Iris pigment epithelial cell (primary cell): ENCODE data around the gene CLASP1.
A peak's percentile ranks its signal among the peaks of the same experiment; 100 is the strongest.

Experiments
- DNase-seq: peaks from one replicate; pipeline ENCODE4 v3.0.0-alpha.2; 2011; ENCODE audit warnings: low read depth

The CLASP1 gene

DNA sequence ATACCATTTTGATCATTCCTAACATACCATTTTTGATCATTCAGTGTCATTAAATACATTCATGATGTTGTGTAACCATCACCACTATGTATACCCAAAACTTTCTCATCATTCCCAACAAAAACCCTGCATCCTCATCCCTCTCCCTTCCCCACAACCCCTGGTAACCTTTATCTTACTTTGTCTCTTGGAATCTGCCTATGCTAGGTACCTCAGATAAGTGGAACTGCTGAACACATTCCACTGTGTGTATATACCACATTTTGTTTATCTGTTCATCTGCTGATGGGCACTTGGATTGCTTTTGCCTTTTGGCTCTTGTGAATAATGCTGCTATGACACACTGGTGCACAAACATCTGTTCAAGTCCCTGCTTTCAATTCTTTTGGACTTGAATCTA is 280.4 kb downstream of the CLASP1 start:
- DNase-seq, result peak; percentile 19

DNA sequence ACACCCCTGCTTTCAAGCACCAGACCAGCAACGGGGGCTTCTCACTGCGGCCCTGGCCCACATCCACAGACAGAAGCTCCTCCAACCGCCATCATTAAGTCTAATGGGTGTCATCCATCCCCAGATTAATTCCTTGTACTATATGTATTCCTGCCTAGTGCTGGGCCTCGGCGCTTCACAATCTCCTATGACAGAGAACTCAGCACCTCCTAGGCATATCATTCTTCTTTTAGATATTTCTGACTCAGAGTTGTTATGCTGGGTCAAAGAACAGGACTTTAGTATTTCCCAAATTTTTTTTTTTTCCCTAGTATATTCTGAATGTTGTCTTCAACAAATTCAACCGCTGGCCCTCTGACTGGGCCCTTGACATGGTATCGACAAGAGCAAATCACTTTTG is 281.1 kb downstream of the CLASP1 start:
- DNase-seq, result no peak

DNA sequence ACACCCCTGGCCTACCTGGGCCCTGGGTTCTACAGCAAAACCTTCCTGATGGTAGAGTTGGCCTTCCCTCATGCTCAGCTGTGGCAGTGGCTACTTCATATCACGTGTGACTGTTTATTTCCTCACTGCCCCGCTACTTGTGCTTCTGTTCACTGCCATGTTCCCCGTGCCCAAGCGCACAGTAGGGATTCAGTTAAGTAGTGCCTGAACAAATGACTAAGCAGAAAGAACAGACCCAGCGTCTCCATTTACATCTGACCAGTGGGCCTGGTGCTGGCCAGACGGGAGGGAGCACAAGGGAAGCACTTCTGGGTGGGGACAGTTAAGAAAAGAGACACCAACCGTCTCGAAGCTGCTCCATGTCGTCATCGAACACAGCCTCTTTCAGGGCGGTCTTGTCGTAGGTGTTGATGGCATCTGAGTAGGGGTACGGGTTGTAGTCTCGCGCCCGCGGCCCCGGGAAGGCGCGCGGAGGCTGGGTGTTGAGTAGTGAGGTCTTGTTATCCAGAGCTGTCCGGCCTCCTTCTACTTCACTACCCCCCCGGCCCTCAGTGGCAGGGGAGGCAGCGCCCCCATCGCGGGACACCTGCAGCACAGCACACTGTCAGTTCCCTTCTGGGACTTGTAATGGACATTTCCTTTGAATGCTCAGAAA is 281.9 kb downstream of the CLASP1 start:
- no peak for DNase-seq

DNA sequence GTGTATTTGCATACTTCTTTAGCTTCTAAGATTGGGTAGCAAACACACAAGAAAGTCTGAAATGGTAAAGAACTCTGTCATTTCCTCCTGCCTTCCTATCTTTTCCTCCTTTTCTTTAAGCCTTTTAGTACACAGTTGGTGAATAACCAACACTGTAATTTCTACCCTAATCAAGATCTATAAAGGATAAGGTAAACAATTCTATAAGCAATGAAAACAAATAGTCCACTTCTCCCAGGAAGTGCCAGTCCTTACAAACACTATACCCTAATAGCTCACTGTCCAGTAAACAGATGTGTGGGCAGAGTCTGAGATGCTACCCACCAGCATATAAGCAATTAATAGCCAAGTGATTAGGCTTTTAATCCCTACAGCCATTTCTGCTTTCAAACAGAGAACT is 283.2 kb downstream of the CLASP1 start:
- no peak for DNase-seq

DNA sequence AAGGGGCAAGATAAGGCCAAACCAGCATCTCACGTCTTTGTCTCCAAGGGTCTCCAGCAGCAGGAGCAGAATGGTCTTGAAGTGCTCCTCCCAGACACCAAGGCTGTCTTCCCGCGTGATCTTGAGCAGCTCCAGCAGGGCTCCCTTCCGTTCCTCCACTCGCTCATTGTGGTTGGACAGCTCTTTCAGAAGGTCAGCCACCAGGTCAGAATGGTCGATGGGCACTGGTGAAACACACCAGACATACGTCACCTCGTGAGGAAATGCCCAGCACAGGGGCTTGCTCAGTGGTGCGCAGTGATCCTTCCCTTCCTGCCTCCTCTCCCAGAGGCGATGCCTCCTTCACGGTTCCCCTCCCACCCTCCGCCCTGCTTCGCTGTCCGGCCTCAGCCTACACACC is 284.2 kb downstream of the CLASP1 start:
- no peak for DNase-seq

DNA sequence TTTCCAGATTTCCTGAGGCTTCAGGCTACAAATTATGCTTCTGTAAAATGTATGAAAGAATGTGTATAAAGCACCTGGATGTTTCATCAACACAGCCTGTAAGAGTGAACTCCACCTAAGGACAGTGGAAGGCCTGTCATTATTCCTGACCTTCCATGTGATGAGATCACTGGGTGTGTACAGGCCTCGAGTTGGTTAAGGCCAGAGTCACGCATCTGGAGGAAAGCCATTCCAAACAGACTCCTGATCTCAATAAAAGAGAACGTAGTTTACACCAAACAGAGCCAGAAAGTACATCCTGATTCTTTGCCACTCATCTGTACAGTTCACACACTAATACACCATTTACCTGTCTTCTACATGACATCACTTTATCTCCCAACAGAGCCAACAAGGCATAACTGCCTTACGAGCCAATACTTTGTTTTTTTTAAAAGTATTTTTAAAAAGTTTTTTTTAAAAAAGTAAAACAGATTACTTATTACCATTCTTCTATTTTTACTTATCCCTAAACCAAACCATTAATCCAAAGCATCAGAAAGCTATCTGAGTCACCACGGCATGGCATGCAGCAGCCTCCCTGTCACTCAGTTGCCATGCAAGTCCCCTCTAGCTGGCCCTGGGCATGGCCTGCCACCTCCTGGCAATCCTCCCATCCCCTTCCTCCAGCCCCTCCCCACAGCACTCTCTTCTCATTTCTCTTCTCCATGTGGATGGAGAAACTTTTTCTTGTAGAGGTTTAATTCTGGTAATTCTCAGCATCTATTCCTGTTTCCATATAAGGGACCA is 285.4 kb downstream of the CLASP1 start:
- peak; percentile 63 for DNase-seq

DNA sequence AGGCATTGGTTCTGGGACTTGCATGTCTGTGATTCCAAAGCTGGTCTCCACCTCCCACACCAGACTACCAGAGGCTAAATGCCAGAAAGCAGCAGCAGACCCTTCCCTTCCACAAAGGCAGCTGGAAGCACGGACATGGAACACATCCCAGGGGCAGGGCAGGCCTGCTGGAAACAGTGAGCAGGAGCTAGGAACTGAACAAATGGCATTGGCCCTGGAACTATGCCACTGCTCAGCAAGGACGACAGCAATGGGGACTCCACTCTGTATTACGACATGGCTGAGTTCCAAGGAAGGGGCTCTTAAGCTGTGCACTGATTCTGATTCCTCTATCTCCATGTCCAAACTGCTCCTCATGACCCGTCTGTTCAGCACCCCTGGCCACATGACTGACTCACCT is 286.5 kb downstream of the CLASP1 start:
- no peak for DNase-seq

DNA sequence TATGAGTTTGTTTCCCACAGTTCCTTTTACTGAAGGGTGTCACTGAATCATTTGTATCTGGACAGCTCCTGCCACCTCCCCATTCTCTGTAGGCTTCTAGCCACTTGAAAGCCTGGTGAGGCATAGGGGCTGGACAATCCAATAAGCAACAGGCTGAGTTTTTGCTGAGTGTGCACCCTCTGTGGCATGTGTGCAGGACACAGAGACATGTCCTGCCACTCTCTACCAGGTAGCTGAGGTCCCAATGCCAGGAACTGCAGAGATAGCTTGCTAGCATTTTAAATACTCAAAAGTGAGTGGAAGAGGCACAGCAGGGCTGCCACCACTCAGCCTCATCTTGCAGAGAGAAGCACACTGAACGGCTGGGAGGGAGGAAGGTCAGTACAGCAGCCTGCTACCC is 287.0 kb downstream of the CLASP1 start:
- no peak for DNase-seq

DNA sequence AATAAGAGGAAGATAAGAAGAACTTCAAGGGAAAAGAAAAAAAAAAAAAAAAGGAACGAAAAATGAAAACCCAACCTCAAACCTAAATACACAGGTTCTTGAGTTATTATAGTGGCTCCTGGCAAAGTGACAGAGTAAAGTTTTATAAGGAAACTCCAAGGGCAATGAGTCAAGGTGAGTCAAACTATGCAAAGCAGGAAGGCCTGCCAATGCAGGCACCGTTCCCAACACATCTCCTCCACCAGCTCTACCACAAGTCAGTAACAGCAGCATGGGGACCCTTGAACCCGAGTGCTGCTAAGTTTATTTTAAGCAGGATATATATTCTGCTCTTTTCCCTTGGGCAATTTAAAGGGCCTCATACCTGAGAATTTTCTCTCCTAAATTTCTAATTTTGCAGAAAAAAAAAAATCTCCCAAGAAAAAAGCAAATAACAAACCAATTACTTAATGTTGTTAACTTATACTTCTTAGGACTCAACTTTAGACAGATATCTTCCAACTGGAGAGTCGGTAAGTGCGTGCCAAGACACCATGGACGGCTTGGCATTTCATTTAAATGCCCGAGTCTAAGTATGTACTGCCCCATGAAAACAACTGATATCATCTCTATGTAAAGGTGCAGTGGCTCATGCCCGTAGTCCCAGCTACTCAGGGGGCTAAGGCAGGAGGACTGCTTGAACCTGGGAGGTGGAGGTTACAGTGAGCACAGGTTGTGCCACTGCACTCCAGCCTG is 288.5 kb downstream of the CLASP1 start:
- peak; percentile 76 for DNase-seq

DNA sequence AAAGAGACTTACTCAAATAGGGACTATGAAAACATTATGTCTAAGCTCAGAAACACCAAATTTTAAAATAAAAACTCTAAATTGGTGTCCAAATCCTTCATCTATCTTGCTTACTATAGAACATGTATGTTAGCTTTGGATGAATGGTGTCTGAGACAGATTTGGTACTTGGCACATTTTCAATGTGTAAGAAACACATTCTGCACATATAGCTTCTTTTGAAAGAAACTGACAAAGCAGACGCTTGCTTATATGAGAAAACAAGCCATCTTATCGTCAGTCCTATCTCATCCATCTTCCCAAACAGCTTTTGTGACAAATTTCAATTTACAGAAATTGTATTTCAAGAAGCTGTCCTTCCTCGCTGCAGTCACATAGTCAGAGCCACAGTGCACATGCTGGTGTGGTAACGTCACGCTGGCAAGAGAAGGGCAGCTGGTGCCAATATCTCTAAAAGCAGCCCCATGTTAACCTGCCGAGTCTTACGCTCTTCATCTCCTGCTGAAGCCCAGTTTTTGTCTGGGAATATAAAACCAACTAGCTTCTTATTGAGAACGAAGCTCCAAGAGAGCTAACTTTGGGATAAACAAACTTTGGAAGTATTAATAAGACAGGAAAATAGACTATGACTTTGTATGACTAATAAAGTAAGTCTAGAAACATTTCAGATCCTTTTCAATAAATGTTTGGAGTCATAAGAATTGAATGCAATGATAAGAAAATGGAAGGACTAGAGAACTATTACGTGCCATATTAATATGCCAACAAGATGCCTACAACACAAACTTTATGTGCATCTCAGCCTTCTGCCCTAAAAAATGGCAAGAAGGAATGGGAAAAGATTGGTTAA is 289.3 kb downstream of the CLASP1 start:
- DNase-seq, result peak; percentile 9

DNA sequence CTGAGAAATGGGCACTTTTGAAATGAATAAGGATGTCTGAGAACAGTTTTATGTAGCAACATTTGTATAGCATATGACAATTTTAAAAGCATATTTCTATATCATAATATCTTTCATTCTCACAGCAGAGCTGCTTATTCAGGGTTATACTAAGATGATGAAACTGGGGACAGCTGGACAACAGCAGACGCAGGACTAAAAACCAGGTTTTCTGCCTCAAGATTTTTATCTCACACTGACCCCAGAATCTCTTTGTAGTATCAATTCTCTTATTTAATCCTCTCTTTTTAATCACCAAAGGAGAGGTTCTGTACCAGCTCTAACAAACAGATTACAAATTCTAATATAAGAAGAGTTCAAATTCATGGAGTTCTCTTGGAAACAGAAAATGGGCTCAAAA is 290.1 kb downstream of the CLASP1 start:
- DNase-seq, result no peak

DNA sequence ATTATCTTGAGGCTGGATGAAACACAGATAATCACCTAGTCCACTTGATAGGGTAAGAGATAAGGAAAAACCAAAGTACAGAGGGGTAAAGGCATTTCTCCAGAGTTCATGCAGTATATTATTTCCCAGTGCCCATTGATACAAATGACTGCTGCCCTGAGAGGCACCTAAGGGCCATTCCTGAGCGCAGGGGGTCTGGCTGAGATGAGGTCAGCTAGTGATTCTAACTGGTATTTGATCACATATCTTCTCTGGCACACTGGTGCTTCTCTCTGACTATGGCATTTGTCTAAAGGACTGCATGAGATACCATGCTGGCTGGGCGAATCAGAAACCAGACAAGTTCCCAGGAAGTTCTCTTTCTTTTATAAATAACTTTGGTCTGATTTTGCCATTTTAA is 291.0 kb downstream of the CLASP1 start:
- no peak for DNase-seq

DNA sequence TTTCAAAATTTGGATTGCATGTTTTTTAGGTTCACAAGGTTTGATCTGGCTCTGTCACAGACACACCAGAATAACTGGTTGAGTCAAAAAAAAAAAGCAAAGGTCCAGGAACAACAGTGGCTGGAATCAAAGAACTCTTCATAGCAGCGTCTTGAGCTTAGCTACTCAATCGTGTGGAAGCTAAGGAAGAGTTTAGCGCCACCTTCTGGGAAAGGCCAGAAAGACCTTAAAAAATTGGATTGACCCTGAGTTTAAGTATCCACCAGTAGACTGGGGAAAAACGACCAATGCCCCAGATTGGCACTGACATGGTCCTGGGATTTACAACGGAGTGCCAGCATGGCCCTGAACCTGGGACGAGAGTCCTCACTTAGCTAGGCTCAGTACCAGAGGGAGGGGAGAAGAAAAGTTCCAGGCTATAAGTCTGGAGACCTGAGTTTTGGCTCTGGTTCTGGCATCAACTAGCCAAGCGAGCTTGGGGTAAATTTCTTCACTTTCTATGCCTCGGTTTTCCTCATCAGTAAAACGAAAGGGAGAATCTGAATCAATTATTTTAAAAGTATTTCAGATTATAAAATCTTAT is 293.1 kb downstream of the CLASP1 start:
- peak; percentile 73 for DNase-seq

DNA sequence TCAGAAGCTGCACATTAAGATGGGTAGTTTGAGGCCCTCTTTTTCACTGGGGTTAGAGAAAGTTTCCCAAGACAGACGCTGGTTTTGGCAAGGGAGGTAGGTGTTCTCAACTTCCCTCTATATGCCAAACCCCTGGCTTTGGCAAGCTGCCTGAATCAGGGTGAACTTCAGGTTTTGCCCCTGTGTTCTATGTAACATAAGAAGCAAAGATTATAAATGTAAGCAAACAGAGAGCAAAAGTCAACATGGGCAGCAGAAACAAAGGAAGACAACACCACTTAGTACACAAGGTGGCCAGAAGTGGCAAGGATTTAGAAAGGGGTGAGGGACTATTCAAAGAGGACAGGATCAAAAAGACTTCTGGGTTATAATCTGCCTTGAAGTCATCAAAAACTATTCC is 293.8 kb downstream of the CLASP1 start:
- no peak for DNase-seq

DNA sequence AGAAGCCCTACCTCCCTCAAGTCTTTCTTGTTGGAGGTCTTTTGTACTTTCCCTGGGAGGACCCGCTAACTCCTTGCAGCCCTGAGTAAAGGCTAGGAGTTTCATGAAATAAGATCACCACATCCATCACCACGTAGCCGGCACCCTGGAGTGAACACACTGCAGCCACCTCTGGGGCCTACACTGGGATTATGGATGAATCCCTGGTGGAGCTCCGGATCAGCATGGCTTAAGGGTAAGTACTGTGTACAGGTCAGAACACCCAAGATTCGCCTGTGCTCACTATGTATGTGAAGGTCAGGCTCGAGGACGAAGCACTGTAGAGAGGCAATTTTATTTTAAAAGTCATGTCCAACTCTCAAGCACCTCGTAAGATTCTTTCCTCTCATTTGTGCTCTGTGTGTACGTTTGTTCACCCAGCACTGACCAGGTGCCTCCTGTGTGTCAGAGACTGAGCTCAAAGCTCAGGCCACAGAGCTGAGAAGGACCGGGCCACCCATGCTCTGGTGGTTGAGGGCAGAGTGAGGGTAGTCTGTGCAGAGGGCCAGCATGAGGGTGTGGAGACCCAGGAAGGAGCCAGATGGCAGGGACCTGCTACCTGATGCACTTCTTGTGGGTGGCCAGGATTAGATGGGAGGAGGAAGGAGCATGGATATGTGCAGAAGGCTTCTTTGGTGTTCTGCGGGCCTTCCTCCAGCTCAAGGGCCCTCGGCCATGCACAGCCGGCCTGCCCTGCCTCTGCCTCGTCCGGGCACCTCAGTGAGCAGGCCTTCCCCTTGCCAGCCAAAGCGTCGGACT is 297.5 kb downstream of the CLASP1 start:
- DNase-seq, result no peak

DNA sequence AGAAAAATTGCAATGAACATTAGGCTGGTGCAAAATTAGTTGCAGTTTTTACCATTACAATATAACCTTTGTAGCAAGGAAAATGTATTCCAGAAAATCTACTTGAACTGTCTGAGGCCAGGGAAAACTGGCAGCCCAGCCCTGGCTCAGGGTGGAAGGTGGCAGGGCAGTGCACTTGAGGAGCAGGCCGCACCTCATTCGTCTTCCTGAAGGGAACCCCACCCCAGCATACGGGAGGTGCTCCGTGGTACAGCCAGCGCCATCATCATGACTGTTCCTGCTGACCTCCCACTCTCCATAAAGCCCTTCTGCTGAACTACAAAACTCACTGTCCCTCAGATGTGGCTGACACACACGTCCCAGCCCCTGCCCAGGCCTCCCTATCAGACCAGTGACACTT is 298.4 kb downstream of the CLASP1 start:
- DNase-seq, result no peak

DNA sequence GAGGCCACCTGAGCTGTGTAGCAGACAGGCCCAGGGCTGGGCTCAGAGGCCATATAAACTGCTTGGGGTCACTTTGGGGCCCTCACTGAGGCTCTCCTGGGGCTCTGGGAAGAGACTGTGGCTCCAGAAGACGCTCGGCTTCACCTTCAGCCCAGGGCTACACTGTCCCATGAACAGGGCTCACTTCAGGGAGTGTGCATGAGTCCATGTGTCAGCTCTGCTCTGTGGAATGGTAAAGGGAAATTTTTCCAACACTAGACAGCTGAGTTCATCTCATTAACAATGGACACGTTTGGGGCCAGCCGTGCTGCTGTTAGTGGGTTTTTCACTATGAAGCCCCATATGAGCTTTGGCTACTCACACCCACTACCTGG is 298.9 kb downstream of the CLASP1 start:
- DNase-seq, result no peak

DNA sequence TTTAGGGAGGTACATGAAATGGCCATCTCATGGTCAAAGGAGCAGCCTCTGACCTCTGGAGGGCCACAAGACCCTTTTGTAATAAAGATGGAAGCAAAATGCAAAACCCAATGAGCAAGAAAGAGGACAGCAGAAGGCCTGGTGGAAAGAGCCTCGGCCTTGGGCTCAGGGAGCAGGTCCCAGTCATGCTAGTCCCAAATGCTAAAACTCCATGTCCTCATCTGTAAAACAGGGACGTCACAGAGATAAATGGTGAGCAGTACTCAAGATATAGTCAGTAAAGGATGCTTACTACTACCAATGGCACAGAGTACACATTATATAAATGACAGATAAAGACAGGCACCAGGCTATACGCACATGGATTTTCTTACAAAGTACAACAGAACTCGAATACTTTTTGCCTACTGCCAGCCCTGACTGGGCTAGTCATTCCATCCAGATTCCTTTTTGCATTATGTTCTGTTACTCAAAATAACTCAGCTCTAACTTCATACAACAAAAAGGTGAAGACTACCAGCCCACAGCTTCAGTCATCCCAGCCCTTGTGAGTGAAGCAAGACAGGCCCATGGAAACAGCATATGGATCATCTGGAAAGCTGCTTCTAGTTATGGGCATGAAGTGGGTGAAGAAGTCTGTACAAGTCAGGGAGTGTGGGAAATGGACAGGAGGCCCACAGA is 299.4 kb downstream of the CLASP1 start:
- no peak for DNase-seq

DNA sequence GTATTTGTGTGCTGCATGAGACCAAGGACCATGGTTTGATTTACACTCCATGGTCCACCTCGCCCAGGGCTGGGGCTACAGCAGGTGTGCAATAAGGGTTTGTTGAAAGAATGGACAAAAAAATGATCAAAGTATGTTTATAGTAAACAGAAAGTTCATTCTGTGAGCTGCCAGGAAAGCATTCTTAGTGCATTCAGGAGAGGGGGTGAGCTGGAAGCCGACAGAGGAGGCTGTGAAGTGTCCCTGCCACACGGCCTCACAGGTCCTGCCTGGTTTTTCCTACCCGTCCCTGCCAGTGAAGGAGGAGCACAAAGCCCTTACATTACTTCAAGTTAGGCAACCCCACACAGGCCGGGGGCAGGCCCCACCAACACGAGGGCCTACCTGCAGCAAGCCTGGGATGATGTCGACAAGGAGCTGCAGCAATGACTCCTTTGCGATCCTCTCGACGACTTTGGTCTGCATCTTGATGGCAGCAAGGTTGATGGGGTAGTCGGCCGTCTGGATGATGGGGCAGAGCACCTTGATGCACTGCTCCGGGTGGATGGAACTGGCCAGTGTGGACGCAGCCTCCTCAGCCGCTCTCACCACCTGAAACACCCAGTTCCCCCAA is 301.0 kb downstream of the CLASP1 start:
- no peak for DNase-seq

DNA sequence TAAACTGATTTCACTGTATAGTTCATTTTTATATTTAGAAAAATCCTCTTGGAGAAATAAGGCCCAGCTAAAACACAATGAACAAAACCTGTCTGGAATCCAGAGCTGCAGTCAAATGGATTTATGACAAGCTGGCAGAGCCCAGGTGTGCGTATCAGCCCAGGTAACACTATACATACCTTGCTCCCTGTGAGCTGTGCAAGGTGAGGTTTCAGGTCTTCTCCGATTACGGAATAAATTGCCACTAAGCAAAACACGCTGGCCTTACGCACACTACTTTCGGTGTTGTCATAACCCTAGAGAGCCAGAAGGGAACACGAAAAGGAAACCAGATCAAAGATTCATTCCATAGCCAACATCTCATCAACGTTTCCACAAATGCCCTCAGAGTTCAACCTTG is 302.4 kb downstream of the CLASP1 start:
- DNase-seq, result no peak
